MCF 10A (cell line): ENCODE results near the gene KIAA1586. TPM values are rescaled to one million over a fixed set of nuclear protein-coding genes. Genes with fewer than 3 reads are reported as not detected.
"Not testable (repeated sequence)": the region's sequence is repeated elsewhere in the genome, so short reads cannot be mapped to it uniquely, and the experiment has no call there.

Experiments used
- BruUV-seq: library from RNA; stranded (reverse); fragments of 400-500 nt; replicated peaks from 2 replicates; lab custom pipeline; 2021; lab: Mats Ljungman, UMichigan
- CTCF ChIA-PET: fragments of 300-600 bp; sonication (Branson Sonifier 250); formaldehyde crosslinking; extraction: SDS; loops from one replicate; lab custom pipeline; 2021; ENCODE audit warnings: antibody characterized with exemption, inconsistent platforms; lab: Yijun Ruan, JAX
- POLR2A ChIA-PET: fragments of 300-600, 350-650 bp; sonication (Branson Sonifier 250); formaldehyde crosslinking; extraction: SDS; loops from one replicate; lab custom pipeline; 2020; ENCODE audit warnings: antibody characterized with exemption, inconsistent platforms; lab: Yijun Ruan, JAX
- DNase-seq: peaks from one replicate; pipeline ENCODE4 v3.0.0-alpha.2; 2018; ENCODE audit not compliant: unreplicated experiment
- H3K27ac Mint-ChIP-seq: one replicate; pipeline ENCODE4 v1.8.0; 2022; ENCODE audit warnings: mild to moderate bottlenecking, low read depth, mixed read lengths; ENCODE audit not compliant: unreplicated experiment
- H3K27me3 Mint-ChIP-seq: one replicate; pipeline ENCODE4 v1.8.0; 2022; ENCODE audit warnings: mixed read lengths; ENCODE audit not compliant: insufficient read depth, unreplicated experiment
- H3K36me3 Mint-ChIP-seq: one replicate; pipeline ENCODE4 v1.8.0; 2022; ENCODE audit warnings: mild to moderate bottlenecking, moderate library complexity, mixed read lengths; ENCODE audit not compliant: insufficient read depth, unreplicated experiment
- H3K4me1 Mint-ChIP-seq: one replicate; pipeline ENCODE4 v1.8.0; 2022; ENCODE audit warnings: mixed read lengths; ENCODE audit not compliant: insufficient read depth, unreplicated experiment
- H3K4me3 Mint-ChIP-seq: one replicate; pipeline ENCODE4 v1.8.0; 2022; ENCODE audit warnings: mild to moderate bottlenecking, moderate library complexity, mixed read lengths; ENCODE audit not compliant: unreplicated experiment
- H3K9me3 Mint-ChIP-seq: one replicate; pipeline ENCODE4 v1.8.0; 2022; ENCODE audit warnings: mixed read lengths; ENCODE audit not compliant: unreplicated experiment
- CTCF ChIP-seq: fragments of 200-600 bp; IDR thresholded peaks from one replicate; pipeline ENCODE4 v1.8.0; 2022; ENCODE audit warnings: antibody characterized with exemption, mild to moderate bottlenecking; ENCODE audit not compliant: unreplicated experiment
- intact Hi-C: fragments of 100-400 bp; cut with micrococcal nuclease; formaldehyde crosslinking; loops from 2 replicates; pipeline ENCODE4 v1.14.1; 2022
- total RNA-seq: library from RNA; stranded (reverse); gene quantifications from 2 replicates; pipeline ENCODE4 v1.2.3, GENCODE V29; 2022

The KIAA1586 gene
- total RNA-seq, 1 experiment from 2014 or later: 15.3 TPM

GRCh38 chr6:57087916-57088315, 41.4 kb downstream of the KIAA1586 start:
- Mint-ChIP-seq H3K4me1 (peaks cover 20% of the 10 kb centered on the region), H3K27ac (no peak overlapping the region), H3K36me3 (peaks cover 18% of the 10 kb centered on the region), H3K27me3 (no peaks in the 10 kb centered on the region), H3K4me3 (no peak overlapping the region), H3K9me3 (no peaks in the 10 kb centered on the region)
- POLR2A ChIA-PET: no interaction called here
- no peak for TF ChIP-seq CTCF
- intact Hi-C loops: no loop called here
- no peak for DNase-seq
- no TSS peak for BruUV-seq
- CTCF ChIA-PET: interaction anchor here (1.9 kb wide), 1 partner anchor 229 kb away, joined by 6 read pairs; the partner anchor contains the start of gene PRIM2

- TSS peak; percentile 66 for BruUV-seq
- Mint-ChIP-seq H3K4me1 (peaks cover 28% of the 10 kb centered on the region), H3K9me3 (no peaks in the 10 kb centered on the region), H3K36me3 (peaks cover 23% of the 10 kb centered on the region), H3K27ac (peak overlapping the region; percentile 71), H3K4me3 (peak overlapping the region; percentile 70), H3K27me3 (no peaks in the 10 kb centered on the region)
- no peak for TF ChIP-seq CTCF
- DNase-seq: no peak
- ChIA-PET CTCF (interaction anchor here (0.6 to 1.9 kb wide), 7 partner anchors 19 to 436 kb away, joined by 3 to 6 read pairs (median 3); partner anchors contain the start of gene PRIM2), POLR2A (interaction anchor here (0.7 to 1.8 kb wide), 11 partner anchors 8 to 396 kb away, joined by 3 to 14 read pairs (median 4); partner anchors contain the start of genes BAG2, BEND6, KIAA1586 and PRIM2)
- intact Hi-C loops: no loop called here
Observed at GRCh38 chr6:57089265-57089664, 42.8 kb downstream of the KIAA1586 start.

DNA sequence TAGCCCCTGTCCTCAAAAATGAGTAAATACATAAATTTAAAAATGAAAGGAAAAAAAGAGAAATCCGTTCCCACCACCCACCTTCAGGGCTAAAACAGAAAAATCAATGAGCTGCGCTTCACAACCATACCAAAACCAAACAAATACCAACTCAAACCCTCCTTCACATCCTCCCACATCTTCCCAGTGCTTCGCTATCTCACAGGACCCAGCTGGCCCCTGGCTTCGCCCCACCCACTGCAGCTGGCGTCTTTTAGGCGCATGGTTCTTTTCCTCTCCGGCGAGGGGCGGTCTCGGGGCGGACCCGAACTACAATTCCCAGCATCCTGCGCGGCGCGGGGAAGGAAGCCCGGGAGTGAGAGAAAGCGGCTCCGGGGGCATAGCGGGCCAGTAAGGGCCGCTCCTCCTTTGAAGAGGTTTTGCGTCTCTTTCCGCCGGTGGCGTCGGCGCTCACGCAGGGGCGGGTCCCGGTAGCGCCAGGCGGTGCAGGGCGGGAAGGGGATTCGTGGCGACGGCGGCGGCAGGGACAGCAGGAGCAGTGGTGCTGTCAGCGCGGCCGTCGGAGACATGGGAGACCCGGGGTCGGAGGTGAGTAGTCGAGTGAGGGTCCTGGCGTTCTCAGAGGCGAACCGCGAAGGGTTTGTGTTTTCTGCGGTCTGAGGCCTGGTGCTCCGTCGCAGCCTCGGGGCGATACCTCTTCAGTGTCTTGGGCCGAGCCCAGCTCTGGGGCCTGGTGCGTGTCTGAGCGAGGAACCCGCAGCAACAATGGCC, 43.4 kb downstream of the KIAA1586 start, which contains the start of gene ZNF451:
TSS of gene ZNF451 (plus strand) at position 502 of the 771 bp plus-strand sequence. CDS start at position 568, 66 bp downstream.
- TF ChIP-seq CTCF: no peak
- ChIA-PET CTCF (interaction anchor here (0.6 to 1.9 kb wide), 6 partner anchors 19 to 437 kb away, joined by 3 to 6 read pairs (median 3); partner anchors contain the start of gene PRIM2), POLR2A (interaction anchor here (0.7 to 1.8 kb wide), 11 partner anchors 9 to 397 kb away, joined by 3 to 14 read pairs (median 4); partner anchors contain the start of genes BAG2, BEND6, KIAA1586 and PRIM2)
- intact Hi-C loops: no loop called here
- H3K4me3 Mint-ChIP-seq: peak within 1 kb of the TSS; percentile 70
- H3K9me3 Mint-ChIP-seq: no peaks in the 10 kb centered on the region
- H3K4me1 Mint-ChIP-seq: peaks cover 28% of the 10 kb centered on the region
- H3K36me3 Mint-ChIP-seq: peaks cover 29% of the 10 kb centered on the region
- H3K27me3 Mint-ChIP-seq: no peaks in the 10 kb centered on the region
- BruUV-seq: no TSS peak
- peak; percentile 97 for DNase-seq
- H3K27ac Mint-ChIP-seq: peak within 1 kb of the TSS; percentile 71

DNA sequence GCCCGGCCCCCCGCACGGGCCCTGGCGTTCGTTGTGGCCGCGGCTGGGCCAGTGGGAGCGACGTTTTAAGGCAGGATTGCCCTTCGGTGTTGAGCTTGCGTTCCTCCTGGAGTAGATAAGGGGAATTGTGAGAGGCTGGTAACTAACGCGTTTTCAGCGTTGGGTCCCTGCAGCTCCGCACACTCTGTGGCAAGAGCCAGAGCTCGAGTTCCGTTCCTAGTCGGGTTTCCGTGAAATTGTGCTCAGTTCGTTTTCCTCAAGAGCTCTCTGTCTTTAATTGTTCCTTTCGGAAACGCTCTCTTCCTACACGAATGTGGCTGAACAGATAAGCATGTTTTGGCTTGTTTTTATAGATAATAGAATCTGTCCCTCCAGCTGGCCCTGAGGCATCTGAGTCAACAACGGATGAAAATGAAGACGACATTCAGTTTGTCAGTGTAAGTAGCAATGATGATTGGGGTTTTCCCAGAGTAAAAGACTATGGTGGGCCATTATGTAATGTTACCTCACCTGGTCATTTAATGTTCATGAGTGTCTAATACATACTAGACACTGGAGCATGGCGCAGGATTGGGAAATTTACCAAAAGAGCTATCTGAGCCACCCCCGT, 44.1 kb downstream of the KIAA1586 start:
- intact Hi-C loops: not testable (repeated sequence)

DNA sequence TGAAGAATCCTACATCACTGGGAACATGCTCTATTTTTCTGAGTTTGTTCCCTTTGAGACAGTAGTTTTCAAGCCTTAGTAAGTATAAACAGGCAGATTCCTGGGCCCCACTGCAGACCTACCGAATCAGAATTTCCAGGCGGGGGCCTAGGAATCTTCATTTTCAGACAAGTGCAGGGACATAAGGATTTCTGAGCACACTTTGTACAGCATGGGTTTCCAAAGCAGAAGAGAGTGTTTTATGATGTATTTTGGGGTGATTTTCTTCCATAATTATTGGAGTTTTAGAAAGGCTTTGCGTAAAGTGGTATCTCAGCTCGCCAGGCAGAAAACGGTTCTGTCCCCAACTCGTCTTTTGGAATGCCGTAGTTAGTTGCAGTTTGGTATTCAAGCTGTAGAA, 44.9 kb downstream of the KIAA1586 start:
- Mint-ChIP-seq H3K4me3 (peak overlapping the region; percentile 60), H3K36me3 (peaks cover 39% of the 10 kb centered on the region), H3K27ac (peak overlapping the region; percentile 51), H3K4me1 (peaks cover 28% of the 10 kb centered on the region)
- BruUV-seq, intact Hi-C loops, POLR2A ChIA-PET, DNase-seq, CTCF ChIA-PET, H3K9me3 Mint-ChIP-seq, H3K27me3 Mint-ChIP-seq: not testable (repeated sequence)

More for the DNA sequence above, 44.1 kb downstream of the KIAA1586 start:
- H3K27me3 Mint-ChIP-seq, POLR2A ChIA-PET, DNase-seq, H3K9me3 Mint-ChIP-seq, CTCF ChIA-PET, BruUV-seq: not testable (repeated sequence)
- Mint-ChIP-seq H3K36me3 (peaks cover 31% of the 10 kb centered on the region), H3K27ac (peak overlapping the region; percentile 71), H3K4me3 (peak overlapping the region; percentile 70), H3K4me1 (peaks cover 28% of the 10 kb centered on the region)
